Activated naive CD4-positive, alpha-beta T cell treated with anti-CD3 and anti-CD28 coated beads, Interleukin-2, amount 50 U/mL, for 16 hours (primary cell): ENCODE results near the gene IGFBPL1.

Experiments
- DNase-seq: peaks from one replicate; pipeline ENCODE4 v3.0.0-alpha.2; 2020

The IGFBPL1 gene

DNA sequence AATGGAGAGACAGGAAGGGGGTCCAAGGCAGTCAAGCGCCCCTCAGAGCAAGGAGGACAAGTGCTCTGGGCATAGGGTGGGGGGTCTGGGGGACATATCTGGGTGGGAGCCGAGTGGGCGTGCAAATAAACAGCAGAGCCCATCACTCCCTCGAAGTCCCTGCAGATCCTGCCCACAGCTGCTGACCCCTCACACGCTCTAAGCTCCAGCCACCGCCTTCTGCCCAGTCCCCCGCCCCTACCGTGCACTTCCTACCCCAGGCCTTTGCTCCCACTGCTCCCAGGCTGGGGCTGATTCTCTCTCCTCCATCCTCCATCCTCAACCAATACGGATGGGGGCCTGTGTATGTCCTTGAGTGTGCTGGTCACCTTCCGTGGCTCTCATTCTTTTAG is 48.7 kb downstream of the IGFBPL1 start:
- no peak for DNase-seq

GRCh38 chr9:38374847-38375571 is 49.2 kb downstream of the IGFBPL1 start:
- DNase-seq, result no peak

DNA sequence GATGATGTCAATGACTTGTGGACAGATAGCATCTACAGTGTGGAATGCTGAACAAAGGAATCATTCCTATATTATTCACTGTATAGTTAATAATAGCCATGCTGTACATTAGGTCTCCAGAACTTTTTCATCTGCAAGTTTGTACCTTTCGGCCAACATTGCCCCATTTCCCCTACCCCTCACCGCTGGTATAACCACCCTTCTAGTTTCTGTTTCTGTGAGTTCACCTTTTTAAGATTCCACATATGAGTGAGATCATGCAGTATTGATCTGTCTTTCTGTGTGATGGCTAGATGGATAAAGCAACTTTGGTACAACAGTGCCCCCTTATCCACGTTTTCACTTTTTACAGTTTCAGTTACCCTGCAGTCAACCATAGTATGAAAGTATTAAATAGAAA is 50.6 kb downstream of the IGFBPL1 start:
- DNase-seq, result no peak

GRCh38 chr9:38372762-38373619 is 51.3 kb downstream of the IGFBPL1 start:
- DNase-seq, result no peak

- DNase-seq, result no peak
These were observed 52.8 kb downstream of the IGFBPL1 start for GRCh38 chr9:38371495-38371894.

DNA sequence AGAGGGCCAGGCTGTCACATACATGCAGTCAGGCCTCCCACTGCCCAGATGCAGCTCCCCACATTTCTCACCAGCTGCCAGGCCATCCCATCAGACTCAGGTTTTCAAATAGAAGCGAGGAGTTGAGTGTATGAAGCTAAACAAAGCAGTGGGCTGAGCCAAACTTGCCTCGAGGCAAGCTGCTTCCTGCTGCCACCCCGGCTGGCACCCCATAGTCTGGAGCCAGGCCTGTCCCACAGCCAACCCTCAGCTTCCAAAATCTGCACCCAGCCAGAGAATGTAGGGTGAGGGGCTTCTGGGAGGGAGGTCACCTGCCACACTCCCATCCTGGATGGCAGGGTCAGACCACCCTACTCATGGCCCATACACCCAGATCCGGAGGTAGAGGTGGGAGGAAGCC is 54.1 kb downstream of the IGFBPL1 start:
- DNase-seq, result no peak

DNA sequence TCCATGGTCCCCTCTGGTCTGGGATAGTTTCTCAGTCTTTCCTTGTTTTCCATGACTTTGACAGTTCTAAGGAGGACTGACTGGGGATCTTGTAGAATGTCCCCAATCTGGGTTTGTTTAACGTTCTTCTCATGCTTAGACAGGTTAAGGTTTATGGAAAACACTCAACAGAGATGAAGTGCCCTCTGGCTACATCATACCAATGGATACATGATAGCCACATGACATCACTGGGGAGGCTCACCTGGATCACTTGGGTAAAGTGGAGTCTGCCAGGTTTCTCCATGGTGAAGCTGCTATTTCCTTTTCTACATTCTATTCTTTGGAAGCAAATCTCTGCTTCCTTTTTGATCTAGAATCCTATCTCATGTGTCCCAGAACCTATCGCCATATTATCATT is 55.5 kb downstream of the IGFBPL1 start:
- no peak for DNase-seq

DNA sequence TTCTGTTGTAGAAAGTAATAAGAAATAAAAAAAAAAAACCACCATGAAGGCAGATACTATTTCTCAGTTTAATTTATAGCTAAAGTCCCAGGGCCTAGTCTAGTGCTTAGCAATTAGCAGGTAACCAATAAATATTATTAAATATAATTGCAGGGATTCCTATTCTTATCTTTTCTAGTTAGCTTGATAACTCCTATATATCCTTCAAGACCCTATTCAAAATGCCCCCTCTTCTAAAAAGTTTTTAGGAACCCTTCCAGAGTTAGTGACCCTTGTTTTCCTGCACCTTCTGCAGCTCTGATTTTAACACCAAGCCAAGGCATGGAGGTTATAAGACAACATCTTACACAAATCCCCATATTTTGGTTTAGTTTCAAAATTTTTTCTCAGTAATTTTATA is 56.4 kb downstream of the IGFBPL1 start:
- DNase-seq, result no peak

- no peak for DNase-seq
These were observed 60.7 kb downstream of the IGFBPL1 start for GRCh38 chr9:38363589-38363925.

GRCh38 chr9:38362852-38363588 is 61.2 kb downstream of the IGFBPL1 start:
- no peak for DNase-seq

DNA sequence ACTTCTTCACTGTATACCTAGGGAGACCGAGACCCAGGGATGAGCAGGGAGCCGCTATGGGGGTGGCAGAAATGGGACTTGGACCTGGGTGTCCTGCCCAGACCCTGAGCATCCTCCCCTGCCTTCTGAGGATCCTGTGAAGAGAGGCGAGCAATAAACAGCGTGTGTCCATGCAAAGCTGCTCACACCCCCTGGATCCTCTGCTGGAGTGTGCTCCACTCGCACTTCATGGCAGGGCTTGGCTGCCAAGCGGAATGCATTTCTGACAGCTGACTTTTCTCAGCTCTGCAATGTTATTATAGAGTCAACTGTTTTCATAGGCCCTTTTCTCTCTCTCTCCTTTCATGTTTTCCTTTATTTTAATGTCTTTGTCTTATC is 62.8 kb downstream of the IGFBPL1 start:
- DNase-seq, result no peak

GRCh38 chr9:38360839-38361472 is 63.3 kb downstream of the IGFBPL1 start:
- no peak for DNase-seq

DNA sequence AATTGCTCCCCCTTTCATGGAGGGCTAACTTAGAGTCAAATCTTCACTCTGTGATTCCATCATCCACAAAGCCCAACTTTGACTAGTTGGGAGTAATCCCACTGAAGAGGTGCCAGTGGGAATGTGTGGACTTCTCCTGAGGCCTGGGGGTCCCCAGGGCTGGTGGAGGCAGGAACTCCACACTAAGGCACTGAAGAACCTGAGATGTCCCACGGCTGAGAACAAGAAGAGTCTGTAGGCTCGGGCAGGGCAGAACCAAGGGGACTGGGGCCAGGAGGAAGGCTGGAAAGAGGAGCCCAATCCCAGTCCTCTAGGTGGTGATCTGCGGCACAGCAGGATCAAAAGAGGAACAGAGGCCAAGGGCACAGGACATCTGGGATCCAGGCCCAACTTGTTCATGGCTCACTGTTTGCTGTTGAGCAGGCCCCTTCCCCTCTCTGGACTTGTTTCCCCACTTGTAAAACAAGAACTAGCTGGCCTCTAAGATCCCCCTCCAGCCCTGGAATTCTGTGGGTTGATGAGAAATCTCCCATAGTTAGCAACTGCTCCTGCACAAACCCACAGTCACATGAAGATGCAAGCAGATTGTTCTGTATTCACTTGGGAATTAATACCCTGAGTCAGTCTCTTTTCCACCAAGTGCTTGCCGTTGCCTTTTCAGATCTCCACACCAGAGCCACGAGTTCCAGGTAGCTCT is 64.4 kb downstream of the IGFBPL1 start:
- DNase-seq, result no peak

DNA sequence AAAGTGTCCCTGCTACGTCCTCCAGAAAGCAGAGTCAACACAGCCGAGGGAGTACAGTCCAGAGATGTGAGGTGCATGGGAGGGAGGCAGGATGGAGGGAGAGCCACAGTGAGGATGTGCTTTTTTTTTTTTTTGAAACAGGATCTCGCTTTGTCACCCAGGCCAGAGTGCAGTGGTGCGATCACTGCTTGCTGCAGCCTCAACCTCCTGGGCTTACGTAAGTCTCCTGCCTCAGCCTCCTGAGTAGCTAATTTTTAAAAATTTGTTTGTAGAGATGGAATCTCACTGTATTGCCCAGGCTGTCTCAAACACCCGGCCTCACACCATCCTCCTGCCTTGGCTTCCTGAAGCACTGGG is 65.0 kb downstream of the IGFBPL1 start:
- no peak for DNase-seq

- DNase-seq, result no peak
These were observed 65.6 kb downstream of the IGFBPL1 start for GRCh38 chr9:38358390-38359296.

- no peak for DNase-seq
These were observed 66.7 kb downstream of the IGFBPL1 start for GRCh38 chr9:38357350-38358114.

DNA sequence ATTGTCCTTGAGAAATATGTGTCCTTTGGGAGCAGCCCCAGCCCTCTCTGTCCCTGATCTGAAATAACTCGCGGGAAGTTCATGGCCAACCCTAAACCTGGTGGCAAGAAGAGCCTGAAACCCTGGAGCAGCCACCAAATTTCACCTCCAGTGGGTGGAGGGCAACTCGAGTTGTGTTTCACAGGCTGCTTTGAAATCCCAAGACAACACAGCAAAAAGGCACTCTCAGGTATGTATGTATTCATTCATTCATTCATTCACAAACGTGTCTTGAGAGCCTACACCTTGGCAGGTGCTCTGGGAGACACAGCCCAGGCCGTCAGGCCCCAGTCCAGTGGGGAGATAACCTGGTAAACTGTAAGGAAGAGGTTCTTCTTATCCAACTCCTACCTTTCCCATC is 67.4 kb downstream of the IGFBPL1 start:
- no peak for DNase-seq
